Measurements from ENCODE around the gene IMMP2L.

IMMP2L gene

GRCh38 chr7:111009526-111010040 lies 552.7 kb downstream of the IMMP2L start:
- no peak overlapping the region for H3K4me3 ChIP-seq (ENCODE audit: control insufficient read depth, low read depth, low read length)
- DNase-seq (ENCODE audit: low read depth) = no peak
- TF ChIP-seq CTCF (conservative IDR thresholded peaks at IDR 0.05; ENCODE audit: control insufficient read depth, insufficient read depth, low read depth, low read length) = no peak

- TF ChIP-seq CTCF (conservative IDR thresholded peaks at IDR 0.05; ENCODE audit: control insufficient read depth, insufficient read depth, low read depth, low read length) = no peak
- no peak for DNase-seq (ENCODE audit: low read depth)
Measured at GRCh38 chr7:111006691-111007090, 555.6 kb downstream of the IMMP2L start.

DNA sequence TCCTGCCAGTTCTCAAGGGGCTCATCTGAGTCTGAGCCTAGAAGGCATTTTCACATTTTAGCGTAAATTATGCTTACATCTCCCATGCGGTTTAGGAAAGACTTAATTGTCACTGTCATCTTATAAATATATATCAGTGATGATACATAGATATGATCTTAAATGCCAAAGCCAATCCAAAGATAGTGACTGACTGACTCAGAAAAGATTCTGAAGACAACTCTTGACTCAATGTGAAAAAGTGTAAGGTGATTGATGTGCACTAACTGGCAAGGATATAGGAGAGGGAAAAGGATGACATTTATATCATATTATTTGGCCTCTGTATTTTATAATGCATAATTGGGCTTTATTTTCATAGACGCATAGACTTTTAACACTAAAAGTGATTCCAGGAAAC lies 556.3 kb downstream of the IMMP2L start:
- no peak for DNase-seq (ENCODE audit: low read depth)
- TF ChIP-seq CTCF (conservative IDR thresholded peaks at IDR 0.05; ENCODE audit: control insufficient read depth, insufficient read depth, low read depth, low read length) = no peak
- no peak overlapping the region for H3K4me3 ChIP-seq (ENCODE audit: control insufficient read depth, low read depth, low read length)

More at GRCh38 chr7:111006691-111007090, 555.6 kb downstream of the IMMP2L start:
- H3K4me3 ChIP-seq (ENCODE audit: control insufficient read depth, low read depth, low read length) = no peak overlapping the region

DNA sequence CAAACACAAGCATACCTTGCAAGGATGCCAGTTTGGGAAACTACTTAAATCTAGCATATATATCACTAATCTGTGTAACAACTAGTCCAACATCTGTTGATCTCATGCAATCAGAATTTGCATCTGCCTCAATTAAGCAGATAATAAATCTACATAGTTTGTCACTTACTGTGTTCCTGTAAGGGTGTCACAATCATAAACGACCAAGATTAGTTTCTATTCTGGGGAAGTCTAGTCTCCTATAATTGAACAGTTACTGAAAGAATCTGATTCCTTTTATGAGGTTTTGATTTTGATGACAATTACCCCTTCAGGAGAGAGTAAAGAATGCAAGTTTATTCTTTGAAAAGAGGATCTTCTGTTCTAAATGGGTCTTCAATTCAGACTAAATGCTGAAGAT lies 556.8 kb downstream of the IMMP2L start:
- no peak for DNase-seq (ENCODE audit: low read depth)
- no peak overlapping the region for H3K4me3 ChIP-seq (ENCODE audit: control insufficient read depth, low read depth, low read length)
- no peak for TF ChIP-seq CTCF (conservative IDR thresholded peaks at IDR 0.05; ENCODE audit: control insufficient read depth, insufficient read depth, low read depth, low read length)

- no peak for TF ChIP-seq CTCF (conservative IDR thresholded peaks at IDR 0.05; ENCODE audit: control insufficient read depth, insufficient read depth, low read depth, low read length)
Measured at GRCh38 chr7:111004310-111004901, 557.9 kb downstream of the IMMP2L start.

DNA sequence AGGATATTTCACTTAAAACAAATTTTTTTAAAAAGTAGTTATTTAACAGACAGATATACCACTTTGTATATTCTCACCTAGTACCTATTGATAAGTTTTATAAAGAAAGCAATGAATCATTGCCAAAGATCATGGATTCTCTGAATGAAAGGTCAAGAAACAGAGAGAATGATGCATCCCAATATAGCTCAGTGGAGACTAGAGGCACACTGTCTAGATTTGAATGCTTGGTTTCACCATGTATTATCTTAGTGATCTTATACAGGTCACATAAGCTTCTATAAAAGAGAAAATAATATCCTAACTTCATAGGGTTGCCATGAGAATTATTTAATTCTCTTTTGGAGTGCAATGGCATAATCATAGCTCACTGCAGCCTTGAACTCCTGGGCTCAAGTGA lies 558.4 kb downstream of the IMMP2L start:
- DNase-seq (ENCODE audit: low read depth) = no peak
- H3K4me3 ChIP-seq (ENCODE audit: control insufficient read depth, low read depth, low read length) = no peak overlapping the region
- no peak for TF ChIP-seq CTCF (conservative IDR thresholded peaks at IDR 0.05; ENCODE audit: control insufficient read depth, insufficient read depth, low read depth, low read length)

More at GRCh38 chr7:111004310-111004901, 557.9 kb downstream of the IMMP2L start:
- no peak for DNase-seq (ENCODE audit: low read depth)
- H3K4me3 ChIP-seq (ENCODE audit: control insufficient read depth, low read depth, low read length) = no peak overlapping the region
